H9 (cell line): Measurements from ENCODE around the gene UNK. TPM values are rescaled to one million over a fixed set of nuclear protein-coding genes. Genes with fewer than 3 reads are reported as not detected.

Source experiments
- DNase-seq: peaks from one replicate; pipeline ENCODE4 v3.0.0-alpha.2; 2017
- H2AFZ ChIP-seq: one replicate; pipeline ENCODE4 v1.6.1; 2013; ENCODE audit warnings: mild to moderate bottlenecking, low read length, control low read depth, moderate library complexity
- H2AK5ac ChIP-seq: 2 replicates; pipeline ENCODE4 v1.6.1; 2013; ENCODE audit warnings: low read length, control low read depth, mixed read lengths; ENCODE audit not compliant: insufficient read length
- H2BK120ac ChIP-seq: one replicate; pipeline ENCODE4 v1.6.1; 2013; ENCODE audit warnings: low read depth, mild to moderate bottlenecking, low read length, control low read depth, inconsistent platforms; ENCODE audit not compliant: poor library complexity, severe bottlenecking
- H2BK12ac ChIP-seq: 2 replicates; pipeline ENCODE4 v1.6.1; 2013; ENCODE audit warnings: low read length, control low read depth, mixed read lengths, low read depth; ENCODE audit not compliant: insufficient read length
- H2BK15ac ChIP-seq: 2 replicates; pipeline ENCODE4 v1.6.1; 2013; ENCODE audit warnings: low read depth, low read length, control low read depth
- H2BK20ac ChIP-seq: one replicate; pipeline ENCODE4 v1.6.1; 2013; ENCODE audit warnings: low read depth, mild to moderate bottlenecking, low read length, control low read depth, inconsistent platforms; ENCODE audit not compliant: poor library complexity, severe bottlenecking
- H2BK5ac ChIP-seq: 2 replicates; pipeline ENCODE4 v1.6.1; 2013; ENCODE audit warnings: low read length, control low read depth, mixed read lengths; ENCODE audit not compliant: insufficient read length
- H3K14ac ChIP-seq: 2 replicates; pipeline ENCODE4 v1.6.1; 2013; ENCODE audit warnings: low read length, control low read depth; ENCODE audit not compliant: insufficient read depth
- H3K18ac ChIP-seq: 2 replicates; pipeline ENCODE4 v1.6.1; 2013; ENCODE audit warnings: low read depth, mild to moderate bottlenecking, mixed read lengths, low read length, control low read depth; ENCODE audit not compliant: insufficient read length
- H3K23ac ChIP-seq: 2 replicates; pipeline ENCODE4 v1.6.1; 2013; ENCODE audit warnings: low read length, control low read depth, mixed read lengths, low read depth; ENCODE audit not compliant: insufficient read length
- H3K23me2 ChIP-seq: 2 replicates; pipeline ENCODE4 v1.6.1; 2013; ENCODE audit warnings: low read depth, mild to moderate bottlenecking, mixed read lengths, low read length, control low read depth; ENCODE audit not compliant: insufficient read length, poor library complexity, severe bottlenecking
- H3K27ac ChIP-seq: 2 replicates; pipeline ENCODE4 v1.5.1; 2013; ENCODE audit warnings: low read length, control low read depth, mixed read lengths, low read depth; ENCODE audit not compliant: insufficient read length
- H3K27me3 ChIP-seq: 2 replicates; pipeline ENCODE4 v1.6.1; 2013; ENCODE audit warnings: low read length, control low read depth, inconsistent platforms; ENCODE audit not compliant: insufficient read depth
- H3K4ac ChIP-seq: 2 replicates; pipeline ENCODE4 v1.6.1; 2013; ENCODE audit warnings: low read depth, mild to moderate bottlenecking, control low read depth, inconsistent platforms, low read length, moderate library complexity
- H3K4me1 ChIP-seq: 2 replicates; pipeline ENCODE4 v1.6.1; 2013; ENCODE audit warnings: low read length, control low read depth, inconsistent platforms; ENCODE audit not compliant: insufficient read depth
- H3K4me2 ChIP-seq: 2 replicates; pipeline ENCODE4 v1.6.1; 2013; ENCODE audit warnings: low read length, control low read depth, mixed read lengths; ENCODE audit not compliant: insufficient read length, insufficient read depth
- H3K56ac ChIP-seq: 2 replicates; pipeline ENCODE4 v1.6.1; 2013; ENCODE audit warnings: low read depth, mild to moderate bottlenecking, mixed read lengths, low read length, control low read depth; ENCODE audit not compliant: insufficient read length
- H3K79me1 ChIP-seq: 2 replicates; pipeline ENCODE4 v1.6.1; 2013; ENCODE audit warnings: low read depth, mild to moderate bottlenecking, moderate library complexity, low read length, control low read depth, inconsistent platforms; ENCODE audit not compliant: insufficient read depth, poor library complexity, severe bottlenecking
- H3K79me2 ChIP-seq: 2 replicates; pipeline ENCODE4 v1.6.1; 2013; ENCODE audit warnings: low read length, control low read depth, inconsistent platforms; ENCODE audit not compliant: insufficient read depth
- H3K9ac ChIP-seq: 2 replicates; pipeline ENCODE4 v1.6.1; 2013; ENCODE audit warnings: low read length, control low read depth, mixed read lengths; ENCODE audit not compliant: insufficient read length; ENCODE audit errors: extremely low read depth
- H3K9me3 ChIP-seq: one replicate; pipeline ENCODE4 v1.6.1; 2013; ENCODE audit warnings: low read depth, low read length, inconsistent platforms; ENCODE audit not compliant: control insufficient read depth
- H3T11ph ChIP-seq: one replicate; pipeline ENCODE4 v1.6.1; 2013; ENCODE audit warnings: mild to moderate bottlenecking, low read length, control low read depth, inconsistent platforms
- H4K20me1 ChIP-seq: one replicate; pipeline ENCODE4 v1.6.1; 2013; ENCODE audit not compliant: control insufficient read depth, insufficient read length, insufficient read depth
- H4K5ac ChIP-seq: 2 replicates; pipeline ENCODE4 v1.6.1; 2013; ENCODE audit warnings: low read depth, mild to moderate bottlenecking, mixed read lengths, low read length, control low read depth; ENCODE audit not compliant: insufficient read length
- H4K8ac ChIP-seq: replicated peaks from 2 replicates; pipeline ENCODE4 v1.6.1; 2013; ENCODE audit warnings: low read length, control low read depth, mixed read lengths, low read depth; ENCODE audit not compliant: insufficient read length
- H4K91ac ChIP-seq: 2 replicates; pipeline ENCODE4 v1.6.1; 2013; ENCODE audit warnings: low read depth, mild to moderate bottlenecking, moderate library complexity, mixed read lengths, low read length, control low read depth; ENCODE audit not compliant: insufficient read length
- H3K27ac Mint-ChIP-seq, 3 experiments: 2 replicates in 2 of 3; 3 replicates in 1 of 3; pipeline ENCODE4 v1.8.0; 2020 to 2021; ENCODE audit warnings: mixed read lengths in 3 of 3, mild to moderate bottlenecking in 1 of 3, moderate library complexity in 1 of 3
- H3K27me3 Mint-ChIP-seq: 2 replicates; pipeline ENCODE4 v1.8.0; 2021; ENCODE audit warnings: low read depth, mild to moderate bottlenecking, moderate library complexity, mixed read lengths
- H3K36me3 Mint-ChIP-seq, 3 experiments: 2 replicates in 2 of 3; 3 replicates in 1 of 3; pipeline ENCODE4 v1.8.0; 2020 to 2021; ENCODE audit warnings: low read depth in 3 of 3, mixed read lengths in 3 of 3; ENCODE audit not compliant: insufficient read depth in 1 of 3
- H3K4me1 Mint-ChIP-seq, 2 experiments: 2 replicates each; pipeline ENCODE4 v1.8.0; 2020; ENCODE audit warnings: mixed read lengths in 2 of 2
- H3K4me3 Mint-ChIP-seq, 2 experiments: 2 replicates in 1 of 2; 3 replicates in 1 of 2; pipeline ENCODE4 v1.8.0; 2020 to 2021; ENCODE audit warnings: mild to moderate bottlenecking in 2 of 2, mixed read lengths in 2 of 2, moderate library complexity in 1 of 2
- H3K9me3 Mint-ChIP-seq, 2 experiments: 2 replicates in 1 of 2; 3 replicates in 1 of 2; pipeline ENCODE4 v1.8.0; 2020; ENCODE audit warnings: mild to moderate bottlenecking in 2 of 2, mixed read lengths in 2 of 2, moderate library complexity in 1 of 2
- WGBS: extraction: QIAGEN DNeasy Blood & Tissue Kit; methylation state at CpG from one replicate; pipeline ENCODE4 v1.1.7; 2013; ENCODE audit warnings: missing lambda C conversion rate, low lambda C conversion rate, mixed read lengths; ENCODE audit not compliant: insufficient read length; ENCODE audit errors: extremely low coverage; 5-methylcytosine and 5-hydroxymethylcytosine counted together
- total RNA-seq: library from RNA; stranded (reverse); gene quantifications from 2 replicates; pipeline ENCODE4 v1.2.1, GENCODE V29; 2021
- TF ChIP-seq, protein P1 (sequence below): fragments of 200-600 bp; sonication (generic); conservative IDR thresholded peaks from 3 replicates; pipeline ENCODE4 v1.8.0; 2021; ENCODE audit warnings: antibody characterized with exemption, mild to moderate bottlenecking

Gene UNK
- total RNA-seq, 1 experiment from 2014 or later: 36.4 TPM

DNA sequence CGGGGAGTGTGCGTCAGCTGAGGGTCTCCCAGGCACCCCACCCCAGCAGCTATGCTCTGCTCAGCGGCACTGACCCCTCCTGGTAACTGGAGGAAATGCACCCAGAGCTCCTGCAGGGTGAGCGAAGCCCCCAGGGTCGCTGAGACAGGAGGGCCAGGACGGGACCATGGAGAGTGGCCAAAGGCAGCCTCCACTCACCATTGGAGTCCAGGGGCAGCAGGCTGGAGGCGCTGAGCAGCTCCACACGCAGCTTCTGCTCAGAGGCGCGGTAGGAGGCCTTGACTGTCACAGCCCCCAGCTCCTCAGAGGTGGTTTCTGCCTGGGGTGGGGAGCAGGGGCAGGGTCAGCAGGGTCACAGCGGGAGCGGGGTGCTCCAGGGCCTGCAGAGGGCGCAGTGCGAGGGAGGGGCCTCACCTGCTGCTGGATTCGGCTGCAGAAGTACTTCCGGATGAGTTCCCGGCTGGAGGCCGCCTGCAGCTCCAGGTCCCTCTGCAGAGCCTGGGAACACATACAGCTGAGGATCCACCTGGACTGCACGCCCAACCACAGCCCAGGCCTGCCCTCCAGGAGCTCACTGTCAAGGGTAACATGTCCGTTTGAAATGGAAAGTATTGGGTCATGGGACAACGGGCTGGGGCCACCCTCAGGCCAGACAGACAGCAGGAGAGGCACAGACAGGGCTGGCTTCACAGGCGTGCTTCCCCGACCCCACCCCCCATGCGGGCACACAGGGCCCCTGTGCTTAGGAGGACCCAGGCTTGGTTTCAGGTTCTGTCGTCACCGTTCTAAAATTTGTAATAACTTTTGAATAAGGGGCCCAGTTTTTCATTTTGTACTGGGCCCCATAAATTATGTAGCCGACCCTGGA lies 45.8 kb downstream of the UNK start:
- H3K4ac ChIP-seq: no peak overlapping the region
- no peak overlapping the region for H2BK120ac ChIP-seq
- H3K79me1 ChIP-seq: no peaks in the 10 kb centered on the region
- no peak overlapping the region for H3K4me2 ChIP-seq
- H3K23me2 ChIP-seq: no peaks in the 10 kb centered on the region
- no peak overlapping the region for H2BK12ac ChIP-seq
- no peak overlapping the region for H4K91ac ChIP-seq
- H3K27me3 Mint-ChIP-seq: no peaks in the 10 kb centered on the region
- no peak overlapping the region for H3K18ac ChIP-seq
- H3T11ph ChIP-seq: no peak overlapping the region
- H3K9ac ChIP-seq: no peak overlapping the region
- no peaks in the 10 kb centered on the region for H3K79me2 ChIP-seq
- WGBS: no CpG with 5 or more reads among the region's 27 CpGs
- no peak overlapping the region for H2BK20ac ChIP-seq
- no peak overlapping the region for H2AFZ ChIP-seq
- H4K5ac ChIP-seq: no peak overlapping the region
- no peaks in the 10 kb centered on the region for H3K9me3 ChIP-seq
- peak overlapping the region; percentile 28 to 96 (median 93); a peak in 4 of 7 replicates for H3K27ac Mint-ChIP-seq
- no peak overlapping the region for H3K56ac ChIP-seq
- H3K36me3 Mint-ChIP-seq: peaks cover 0 to 4% (median 1%) of the 10 kb centered on the region in 3 experiments; a peak in 3 of 7 replicates
- no peak overlapping the region; the same call in 1 of the 2 replicates for H3K14ac ChIP-seq
- no peaks in the 10 kb centered on the region for H3K9me3 Mint-ChIP-seq
- no peak overlapping the region for H3K27ac ChIP-seq
- no peaks in the 10 kb centered on the region for H4K20me1 ChIP-seq
- H4K8ac ChIP-seq: no peak overlapping the region
- H2BK5ac ChIP-seq: no peak overlapping the region
- no peak overlapping the region for H2BK15ac ChIP-seq
- DNase-seq: peak; percentile 95
- H3K4me1 Mint-ChIP-seq: peaks cover 28 to 42% of the 10 kb centered on the region in 2 experiments
- no peaks in the 10 kb centered on the region for H3K27me3 ChIP-seq
- TF ChIP-seq, protein P1, sequence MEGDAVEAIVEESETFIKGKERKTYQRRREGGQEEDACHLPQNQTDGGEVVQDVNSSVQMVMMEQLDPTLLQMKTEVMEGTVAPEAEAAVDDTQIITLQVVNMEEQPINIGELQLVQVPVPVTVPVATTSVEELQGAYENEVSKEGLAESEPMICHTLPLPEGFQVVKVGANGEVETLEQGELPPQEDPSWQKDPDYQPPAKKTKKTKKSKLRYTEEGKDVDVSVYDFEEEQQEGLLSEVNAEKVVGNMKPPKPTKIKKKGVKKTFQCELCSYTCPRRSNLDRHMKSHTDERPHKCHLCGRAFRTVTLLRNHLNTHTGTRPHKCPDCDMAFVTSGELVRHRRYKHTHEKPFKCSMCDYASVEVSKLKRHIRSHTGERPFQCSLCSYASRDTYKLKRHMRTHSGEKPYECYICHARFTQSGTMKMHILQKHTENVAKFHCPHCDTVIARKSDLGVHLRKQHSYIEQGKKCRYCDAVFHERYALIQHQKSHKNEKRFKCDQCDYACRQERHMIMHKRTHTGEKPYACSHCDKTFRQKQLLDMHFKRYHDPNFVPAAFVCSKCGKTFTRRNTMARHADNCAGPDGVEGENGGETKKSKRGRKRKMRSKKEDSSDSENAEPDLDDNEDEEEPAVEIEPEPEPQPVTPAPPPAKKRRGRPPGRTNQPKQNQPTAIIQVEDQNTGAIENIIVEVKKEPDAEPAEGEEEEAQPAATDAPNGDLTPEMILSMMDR: peak; percentile 77
- H2AK5ac ChIP-seq: no peak overlapping the region
- no peak overlapping the region for H3K23ac ChIP-seq
- H3K4me3 Mint-ChIP-seq: peak overlapping the region; percentile 50 to 68; a peak in 4 of 5 replicates
- H3K4me1 ChIP-seq: peaks cover 5% of the 10 kb centered on the region; the same call in 1 of the 2 replicates
